ENCODE data around the gene GLYATL3.

The GLYATL3 gene

GRCh38 chr6:49548613-49549304 lies 49.0 kb downstream of the GLYATL3 start:
- no peak for DNase-seq

- DNase-seq: no peak
Observed at GRCh38 chr6:49549691-49550491, 50.2 kb downstream of the GLYATL3 start.

- peak; percentile 88 for DNase-seq
Observed at GRCh38 chr6:49550492-49551077, 50.9 kb downstream of the GLYATL3 start, which contains the start of gene C6orf141. TSS of gene C6orf141 (plus strand) at chr6:49550668. CDS start at chr6:49550793, 125 bp downstream.

- DNase-seq: peak; percentile 67
Observed at GRCh38 chr6:49551078-49551865, 51.5 kb downstream of the GLYATL3 start.

GRCh38 chr6:49551866-49552129 lies 52.1 kb downstream of the GLYATL3 start:
- no peak for DNase-seq

GRCh38 chr6:49552596-49552995 lies 52.9 kb downstream of the GLYATL3 start:
- no peak for DNase-seq

- no peak for DNase-seq
Observed at GRCh38 chr6:49553384-49553783, 53.7 kb downstream of the GLYATL3 start.

GRCh38 chr6:49555951-49556350 lies 56.2 kb downstream of the GLYATL3 start:
- no peak for DNase-seq

- peak; percentile 94 for DNase-seq
Observed at GRCh38 chr6:49556429-49556837, 56.7 kb downstream of the GLYATL3 start.

GRCh38 chr6:49557177-49557576 lies 57.5 kb downstream of the GLYATL3 start:
- DNase-seq: peak; percentile 30

- DNase-seq: no peak
Observed at GRCh38 chr6:49558238-49558637, 58.5 kb downstream of the GLYATL3 start.

- no peak for DNase-seq
Observed at GRCh38 chr6:49563006-49563886, 63.5 kb downstream of the GLYATL3 start.

- DNase-seq: no peak
Observed at GRCh38 chr6:49564552-49564951, 64.8 kb downstream of the GLYATL3 start.

- DNase-seq: no peak
Observed at GRCh38 chr6:49565261-49565660, 65.5 kb downstream of the GLYATL3 start.

GRCh38 chr6:49565855-49566254 lies 66.1 kb downstream of the GLYATL3 start:
- peak; percentile 61 for DNase-seq

- peak; percentile 35 for DNase-seq
Observed at GRCh38 chr6:49570474-49571079, 70.9 kb downstream of the GLYATL3 start.

GRCh38 chr6:49576618-49577017 lies 76.9 kb downstream of the GLYATL3 start:
- DNase-seq: no peak

Data from DMS53 (cell line).